H1 (cell line): ENCODE data around the gene NUP133. TPM values are rescaled to one million over a fixed set of nuclear protein-coding genes. Genes with fewer than 3 reads are reported as not detected.
A peak's percentile ranks its signal among the peaks of the same experiment; 100 is the strongest.

Experiments used
- CTCF ChIA-PET: fragments of 300-600 bp; sonication (Branson Sonifier 250); formaldehyde crosslinking; loops from one replicate; lab custom pipeline; 2021; ENCODE audit not compliant: partially characterized antibody; lab: Charles Lee
- POLR2A ChIA-PET: fragments of 300-600 bp; sonication (Branson Sonifier 250); formaldehyde crosslinking; loops from one replicate; lab custom pipeline; 2021; ENCODE audit warnings: inconsistent platforms; ENCODE audit not compliant: partially characterized antibody; lab: Charles Lee
- DNase-seq, 2 experiments: peaks; one replicate each; pipeline versions ENCODE4 v3.0.0 to v3.0.0-alpha.2; 2010 to 2022; ENCODE audit warnings: low spot score in 2 of 2, low read depth in 1 of 2, mixed read lengths in 1 of 2
- FAIRE-seq: peaks from 2 replicates; lab custom pipeline; 2011; peaks lifted over from hg19 to GRCh38; lab: Jason Lieb, UNC
- H2AFZ ChIP-seq: 2 replicates; pipeline ENCODE4 v1.8.1; 2012; ENCODE audit warnings: low read length, inconsistent platforms
- H2AK5ac ChIP-seq: 2 replicates; pipeline ENCODE4 v1.6.1; 2013; ENCODE audit warnings: low read depth, low read length
- H2BK120ac ChIP-seq: replicated peaks from 2 replicates; pipeline ENCODE3; 2013; ENCODE audit warnings: low read depth, low read length, inconsistent platforms
- H2BK12ac ChIP-seq: 2 replicates; pipeline ENCODE4 v1.6.1; 2013; ENCODE audit warnings: low read depth, low read length
- H2BK15ac ChIP-seq: 2 replicates; pipeline ENCODE4 v1.6.1; 2013; ENCODE audit warnings: low read length
- H2BK20ac ChIP-seq: 2 replicates; pipeline ENCODE4 v1.6.1; 2013; ENCODE audit warnings: low read length
- H2BK5ac ChIP-seq: 2 replicates; pipeline ENCODE4 v1.6.1; 2013; ENCODE audit warnings: low read depth, low read length
- H3K14ac ChIP-seq: 2 replicates; pipeline ENCODE4 v1.6.1; 2013; ENCODE audit warnings: inconsistent platforms; ENCODE audit not compliant: insufficient read length
- H3K18ac ChIP-seq: 2 replicates; pipeline ENCODE4 v1.6.1; 2013; ENCODE audit warnings: low read length; ENCODE audit errors: extremely low read depth
- H3K23ac ChIP-seq: 2 replicates; pipeline ENCODE4 v1.6.1; 2013; ENCODE audit warnings: inconsistent platforms; ENCODE audit not compliant: insufficient read length
- H3K23me2 ChIP-seq: 2 replicates; pipeline ENCODE4 v1.6.1; 2013; ENCODE audit warnings: low read depth, low read length
- H3K27ac ChIP-seq: 2 replicates; pipeline ENCODE4 v1.6.1; 2011; ENCODE audit warnings: low read depth, low read length, inconsistent platforms
- H3K27me3 ChIP-seq, 4 experiments: replicated peaks in 1 of 4; 1 replicate in 1 of 4; 2 replicates in 3 of 4; pipeline versions ENCODE4 v1.6.1 to v1.8.1; 2011 to 2013; ENCODE audit warnings: low read length in 3 of 4, mild to moderate bottlenecking in 3 of 4, inconsistent platforms in 2 of 4, mixed read lengths in 2 of 4, moderate library complexity in 1 of 4; ENCODE audit not compliant: control insufficient read depth in 3 of 4, insufficient read depth in 3 of 4; ENCODE audit errors: extremely low read depth in 1 of 4
- H3K36me3 ChIP-seq, 4 experiments: 2 replicates each; pipeline versions ENCODE4 v1.6.1 to v1.8.1; 2011 to 2013; ENCODE audit warnings: mild to moderate bottlenecking in 4 of 4, low read length in 3 of 4, moderate library complexity in 2 of 4, control low read depth in 1 of 4, inconsistent platforms in 1 of 4; ENCODE audit not compliant: insufficient read depth in 4 of 4, control insufficient read depth in 2 of 4
- H3K4ac ChIP-seq: replicated peaks from 2 replicates; pipeline ENCODE3; 2013; ENCODE audit warnings: low read length, low read depth, mixed read lengths, inconsistent platforms; ENCODE audit not compliant: insufficient read length
- H3K4me1 ChIP-seq, 4 experiments: replicated peaks in 1 of 4; 1 replicate in 1 of 4; 2 replicates in 3 of 4; pipeline versions ENCODE4 v1.6.1 to v1.8.1; 2011 to 2013; ENCODE audit warnings: low read length in 3 of 4, inconsistent platforms in 2 of 4, mixed read lengths in 1 of 4; ENCODE audit not compliant: insufficient read depth in 4 of 4, control insufficient read depth in 3 of 4
- H3K4me2 ChIP-seq, 2 experiments: 2 replicates each; pipeline versions ENCODE4 v1.6.1 to v1.8.1; 2011 to 2013; ENCODE audit warnings: low read depth in 2 of 2, low read length in 2 of 2, control low read depth in 1 of 2, inconsistent platforms in 1 of 2, mild to moderate bottlenecking in 1 of 2; ENCODE audit not compliant: insufficient read depth in 1 of 2
- H3K4me3 ChIP-seq, 4 experiments: fragments of 200-600, 300-600 bp in 1 of 4; sonication (generic), shearing (Covaris generic), sonication (Bioruptor Twin) in 1 of 4; 2 replicates each; pipeline versions ENCODE4 v1.5.1 to v1.8.1; 2011 to 2016; ENCODE audit warnings: low read length in 4 of 4, low read depth in 3 of 4, control low read depth in 2 of 4, inconsistent platforms in 2 of 4, mild to moderate bottlenecking in 2 of 4, mixed read lengths in 1 of 4, moderate library complexity in 1 of 4; ENCODE audit not compliant: insufficient read depth in 2 of 4; ENCODE audit errors: extremely low read depth in 1 of 4
- H3K56ac ChIP-seq: replicated peaks from 2 replicates; pipeline ENCODE3; 2013; ENCODE audit warnings: low read depth, mild to moderate bottlenecking, mixed read lengths, low read length, inconsistent platforms; ENCODE audit not compliant: insufficient read length
- H3K79me1 ChIP-seq: 2 replicates; pipeline ENCODE4 v1.6.1; 2013; ENCODE audit warnings: low read depth, low read length, control low read depth
- H3K79me2 ChIP-seq, 2 experiments: 2 replicates each; pipeline versions ENCODE4 v1.6.1 to v1.8.1; 2012 to 2013; ENCODE audit warnings: low read length in 2 of 2, mild to moderate bottlenecking in 2 of 2, inconsistent platforms in 1 of 2; ENCODE audit not compliant: insufficient read depth in 2 of 2, control insufficient read depth in 1 of 2
- H3K9ac ChIP-seq, 4 experiments: replicated peaks in 1 of 4; 1 replicate in 1 of 4; 2 replicates in 3 of 4; pipeline versions ENCODE4 v1.6.1 to v1.8.1; 2011 to 2013; ENCODE audit warnings: low read depth in 3 of 4, low read length in 3 of 4, control low read depth in 2 of 4, mild to moderate bottlenecking in 2 of 4, moderate library complexity in 2 of 4, inconsistent platforms in 1 of 4; ENCODE audit errors: extremely low read depth in 1 of 4
- H3K9me3 ChIP-seq, 2 experiments: 2 replicates each; pipeline versions ENCODE4 v1.6.1 to v1.8.1; 2012 to 2013; ENCODE audit warnings: mild to moderate bottlenecking in 2 of 2, moderate library complexity in 2 of 2, control low read depth in 1 of 2, inconsistent platforms in 1 of 2, low read depth in 1 of 2, low read length in 1 of 2, mixed read lengths in 1 of 2; ENCODE audit not compliant: insufficient read depth in 2 of 2
- H4K20me1 ChIP-seq, 2 experiments: replicated peaks in 1 of 2; 2 replicates each; pipeline versions ENCODE3 to v1.8.1; 2011 to 2013; ENCODE audit warnings: inconsistent platforms in 2 of 2, low read length in 2 of 2, mild to moderate bottlenecking in 1 of 2; ENCODE audit not compliant: insufficient read depth in 2 of 2, control insufficient read depth in 1 of 2
- H4K5ac ChIP-seq: 2 replicates; pipeline ENCODE4 v1.6.1; 2013; ENCODE audit warnings: low read length, low read depth, mixed read lengths, inconsistent platforms; ENCODE audit not compliant: insufficient read length
- H4K8ac ChIP-seq: 2 replicates; pipeline ENCODE4 v1.8.0; 2013; ENCODE audit warnings: mild to moderate bottlenecking, moderate library complexity, low read length, inconsistent platforms; ENCODE audit not compliant: insufficient read depth; ENCODE audit errors: extremely low read depth
- H4K91ac ChIP-seq: replicated peaks from 2 replicates; pipeline ENCODE3; 2013; ENCODE audit warnings: low read length, mixed read lengths, inconsistent platforms; ENCODE audit not compliant: insufficient read length
- ATF3 ChIP-seq: IDR thresholded peaks from 2 replicates; pipeline ENCODE4 v1.6.1; 2011; ENCODE audit warnings: low read depth, mild to moderate bottlenecking, low read length; ENCODE audit not compliant: insufficient read depth
- EZH2 ChIP-seq: fragments of 200-600 bp; sonication (generic); IDR thresholded peaks from 2 replicates; pipeline ENCODE4 v1.7.1; 2012; ENCODE audit warnings: low read depth, mild to moderate bottlenecking, moderate library complexity, low read length, inconsistent platforms; ENCODE audit not compliant: severe bottlenecking
- RNF2 ChIP-seq: fragments of 200-900, 300-1000 bp; sonication (generic); IDR thresholded peaks from 2 replicates; pipeline ENCODE4 v1.7.1; 2016; ENCODE audit warnings: borderline replicate concordance, low read depth, mild to moderate bottlenecking, antibody characterized with exemption, low read length; ENCODE audit not compliant: poor library complexity, severe bottlenecking; ENCODE audit errors: missing control alignments
- SP2 ChIP-seq: IDR thresholded peaks from 2 replicates; pipeline ENCODE4 v1.6.1; 2012; ENCODE audit warnings: mild to moderate bottlenecking, low read length, inconsistent platforms
- WGBS, 2 experiments: shearing (Covaris generic) in 1 of 2; methylation state at CpG; one replicate each; pipeline versions ENCODE4 v1.1.6 to v1.1.7; 2013 to 2015; ENCODE audit warnings: low lambda C conversion rate in 2 of 2, mixed read lengths in 2 of 2, inconsistent platforms in 1 of 2, low coverage in 1 of 2, missing lambda C conversion rate in 1 of 2; ENCODE audit not compliant: insufficient replicate concordance in 2 of 2, insufficient coverage in 1 of 2, insufficient read length in 1 of 2; ENCODE audit errors: extremely low coverage in 1 of 2, missing lambda C conversion rate in 1 of 2; 5-methylcytosine and 5-hydroxymethylcytosine counted together
- polyA plus RNA-seq, 7 experiments: library from polyadenylated mRNA; depleted of rRNA in 3 of 7; stranded (reverse) in 5 of 7; unstranded in 2 of 7; fragments of >200 nt in 5 of 7; fragments of 200-250 nt in 2 of 7; gene quantifications; 1 replicate in 5 of 7; 2 replicates in 1 of 7; 4 replicates in 1 of 7; pipeline versions ENCODE4 v1.2.1 to v1.2.3, GENCODE V29; 2011 to 2013; ENCODE audit warnings: missing spikeins in 2 of 7, mixed read lengths in 2 of 7
- total RNA-seq: library from RNA; stranded (reverse); fragmentation: NEBNext Ultra II Directional; extraction: Animal tissue kit (Norgen Biotek cat#: 25700); gene quantifications from 2 replicates; pipeline ENCODE4 v1.2.1, GENCODE V29; 2021

Gene NUP133
- total and polyA plus RNA-seq, 2 of the 8 experiments (the other 6 are each of a cell fraction or from before 2014, with no cell fraction given) = 20.6 to 72.1 TPM

- no peak overlapping the region for H2BK120ac ChIP-seq
- H3K4me1 ChIP-seq = peaks cover 0 to 18% (median 10%) of the 10 kb centered on the region in 4 experiments; a peak in 6 of 7 replicates
- POLR2A ChIA-PET = interaction anchor here (6.1 kb wide), 1 partner anchor 24 kb away, joined by 48 read pairs; no protein-coding TSS in a partner anchor
- no peak overlapping the region for H4K5ac ChIP-seq
- TF ChIP-seq EZH2 (peak; percentile 65), ATF3 (no peak), RNF2 (peak; percentile 40), SP2 (no peak)
- no peak for FAIRE-seq
- H3K56ac ChIP-seq = no peak overlapping the region
- H3K14ac ChIP-seq = no peak overlapping the region
- no peak overlapping the region for H4K91ac ChIP-seq
- H3K27ac ChIP-seq = no peak overlapping the region
- H4K8ac ChIP-seq = no peak overlapping the region; the same call in 1 of the 2 replicates
- no peaks in the 10 kb centered on the region for H3K79me2 ChIP-seq
- WGBS, 2 experiments = 64% methylated on average over 36 of the region's 37 CpGs; no CpG with 5 or more reads in 1 of the 2 experiments
- no peaks in the 10 kb centered on the region for H3K9me3 ChIP-seq
- H3K4me2 ChIP-seq = peak overlapping the region in 1 of 2 experiments; percentile 76; a peak in 1 of 4 replicates
- no peak overlapping the region for H3K23ac ChIP-seq
- H3K9ac ChIP-seq = no peak overlapping the region
- H3K18ac ChIP-seq = no peak overlapping the region
- no peak overlapping the region for H3K4me3 ChIP-seq
- H4K20me1 ChIP-seq = peaks cover 0 to 5% of the 10 kb centered on the region in 2 experiments
- no peak overlapping the region for H2BK5ac ChIP-seq
- no peak overlapping the region for H2AFZ ChIP-seq
- no peaks in the 10 kb centered on the region; the same call in 1 of the 2 replicates for H3K79me1 ChIP-seq
- H2BK20ac ChIP-seq = no peak overlapping the region
- DNase-seq = no peak
- H3K4ac ChIP-seq = no peak overlapping the region
- H2BK15ac ChIP-seq = no peak overlapping the region; the same call in 1 of the 2 replicates
- H3K36me3 ChIP-seq = no peaks in the 10 kb centered on the region; a peak in 1 of 8 replicates
- H3K27me3 ChIP-seq = peaks cover 35 to 63% (median 58%) of the 10 kb centered on the region in 4 experiments
- CTCF ChIA-PET = no interaction called here
- H2BK12ac ChIP-seq = 0 out of 2 replicates have a peak overlapping the region, but pooled peaks have one; percentile 82
- H3K23me2 ChIP-seq = peaks cover 7% of the 10 kb centered on the region
- H2AK5ac ChIP-seq = 0 out of 2 replicates have a peak overlapping the region, but pooled peaks have one; percentile 32
Measured at GRCh38 chr1:229432905-229433304, 75.2 kb downstream of the NUP133 start.
